ENCODE results near the gene GTF3C6.
A peak's percentile ranks its signal among the peaks of the same experiment; 100 is the strongest.

GTF3C6 gene

GRCh38 chr6:110979565-110980101 lies 21.1 kb downstream of the GTF3C6 start:
- Histone ChIP-seq H3K27ac (ENCODE audit: low read length) (no peak overlapping the region), H3K4me3 (ENCODE audit: low read length) (no peak overlapping the region), H3K4me2 (ENCODE audit: low read length) (no peak overlapping the region), H3K27me3 (ENCODE audit: low read depth, low read length) (no peaks in the 10 kb centered on the region), H3K9ac (ENCODE audit: low read length) (no peak overlapping the region), H2AFZ (ENCODE audit: low read depth, low read length) (no peak overlapping the region), H3K4me1 (ENCODE audit: low read length) (peaks cover 20% of the 10 kb centered on the region), H3K36me3 (replicated peaks; ENCODE audit: low read depth, low read length) (no peaks in the 10 kb centered on the region), H4K20me1 (ENCODE audit: insufficient read depth, low read length) (no peaks in the 10 kb centered on the region), H3K9me3 (ENCODE audit: insufficient read depth, low read length) (no peaks in the 10 kb centered on the region), H3K79me2 (ENCODE audit: low read length) (peaks cover 38% of the 10 kb centered on the region)
- TF ChIP-seq CTCF (IDR thresholded peaks at IDR 0.05; ENCODE audit: low read depth, low read length) (no peak), EZH2phosphoT487 (IDR thresholded peaks at IDR 0.05; ENCODE audit: low read depth) (no peak)

GRCh38 chr6:110980227-110980626 lies 21.7 kb downstream of the GTF3C6 start:
- Histone ChIP-seq H3K36me3 (replicated peaks; ENCODE audit: low read depth, low read length) (peaks cover 5% of the 10 kb centered on the region), H3K27ac (ENCODE audit: low read length) (no peak overlapping the region), H2AFZ (ENCODE audit: low read depth, low read length) (no peak overlapping the region), H4K20me1 (ENCODE audit: insufficient read depth, low read length) (no peaks in the 10 kb centered on the region), H3K27me3 (ENCODE audit: low read depth, low read length) (no peaks in the 10 kb centered on the region), H3K4me2 (ENCODE audit: low read length) (no peak overlapping the region), H3K9me3 (ENCODE audit: insufficient read depth, low read length) (no peaks in the 10 kb centered on the region), H3K4me1 (ENCODE audit: low read length) (peaks cover 24% of the 10 kb centered on the region), H3K9ac (ENCODE audit: low read length) (no peak overlapping the region), H3K4me3 (ENCODE audit: low read length) (no peak overlapping the region), H3K79me2 (ENCODE audit: low read length) (peaks cover 44% of the 10 kb centered on the region)
- no peak for TF ChIP-seq EZH2phosphoT487 (IDR thresholded peaks at IDR 0.05; ENCODE audit: low read depth)
- no peak for TF ChIP-seq CTCF (IDR thresholded peaks at IDR 0.05; ENCODE audit: low read depth, low read length)

- Histone ChIP-seq H3K36me3 (replicated peaks; ENCODE audit: low read depth, low read length) (peaks cover 7% of the 10 kb centered on the region), H3K4me3 (ENCODE audit: low read length) (peak overlapping the region; percentile 100), H3K9me3 (ENCODE audit: insufficient read depth, low read length) (no peaks in the 10 kb centered on the region), H4K20me1 (ENCODE audit: insufficient read depth, low read length) (no peaks in the 10 kb centered on the region), H3K9ac (ENCODE audit: low read length) (no peak overlapping the region), H3K79me2 (ENCODE audit: low read length) (peaks cover 48% of the 10 kb centered on the region), H2AFZ (ENCODE audit: low read depth, low read length) (no peak overlapping the region), H3K4me1 (ENCODE audit: low read length) (peaks cover 24% of the 10 kb centered on the region), H3K27ac (ENCODE audit: low read length) (no peak overlapping the region), H3K27me3 (ENCODE audit: low read depth, low read length) (no peaks in the 10 kb centered on the region), H3K4me2 (ENCODE audit: low read length) (peak overlapping the region; percentile 83)
- TF ChIP-seq CTCF (IDR thresholded peaks at IDR 0.05; ENCODE audit: low read depth, low read length) (no peak), EZH2phosphoT487 (IDR thresholded peaks at IDR 0.05; ENCODE audit: low read depth) (no peak)
Measured at GRCh38 chr6:110980648-110981047, 22.1 kb downstream of the GTF3C6 start.

- Histone ChIP-seq H4K20me1 (ENCODE audit: insufficient read depth, low read length) (no peaks in the 10 kb centered on the region), H3K27me3 (ENCODE audit: low read depth, low read length) (no peaks in the 10 kb centered on the region), H3K4me1 (ENCODE audit: low read length) (peaks cover 24% of the 10 kb centered on the region), H3K4me2 (ENCODE audit: low read length) (peak overlapping the region; percentile 83), H3K9ac (ENCODE audit: low read length) (peak overlapping the region; percentile 95), H3K9me3 (ENCODE audit: insufficient read depth, low read length) (no peaks in the 10 kb centered on the region), H3K4me3 (ENCODE audit: low read length) (peak overlapping the region; percentile 100), H3K27ac (ENCODE audit: low read length) (no peak overlapping the region), H2AFZ (ENCODE audit: low read depth, low read length) (no peak overlapping the region), H3K79me2 (ENCODE audit: low read length) (peaks cover 53% of the 10 kb centered on the region), H3K36me3 (replicated peaks; ENCODE audit: low read depth, low read length) (peaks cover 11% of the 10 kb centered on the region)
- TF ChIP-seq CTCF (IDR thresholded peaks at IDR 0.05; ENCODE audit: low read depth, low read length), result no peak
Measured at GRCh38 chr6:110981202-110981600, 22.7 kb downstream of the GTF3C6 start.

Measured in OCI-LY3 (cell line).